Measurements from ENCODE around the gene SPSB3. TPM values are rescaled to one million over a fixed set of nuclear protein-coding genes. Genes with fewer than 3 reads are reported as not detected.
A peak's percentile ranks its signal among the peaks of the same experiment; 100 is the strongest.
"Not testable (repeated sequence)": the region's sequence is repeated elsewhere in the genome, so short reads cannot be mapped to it uniquely, and the experiment has no call there.

SPSB3 gene
- total RNA-seq, 2 donors from 2014 or later: 25.9 to 27.7 TPM

DNA sequence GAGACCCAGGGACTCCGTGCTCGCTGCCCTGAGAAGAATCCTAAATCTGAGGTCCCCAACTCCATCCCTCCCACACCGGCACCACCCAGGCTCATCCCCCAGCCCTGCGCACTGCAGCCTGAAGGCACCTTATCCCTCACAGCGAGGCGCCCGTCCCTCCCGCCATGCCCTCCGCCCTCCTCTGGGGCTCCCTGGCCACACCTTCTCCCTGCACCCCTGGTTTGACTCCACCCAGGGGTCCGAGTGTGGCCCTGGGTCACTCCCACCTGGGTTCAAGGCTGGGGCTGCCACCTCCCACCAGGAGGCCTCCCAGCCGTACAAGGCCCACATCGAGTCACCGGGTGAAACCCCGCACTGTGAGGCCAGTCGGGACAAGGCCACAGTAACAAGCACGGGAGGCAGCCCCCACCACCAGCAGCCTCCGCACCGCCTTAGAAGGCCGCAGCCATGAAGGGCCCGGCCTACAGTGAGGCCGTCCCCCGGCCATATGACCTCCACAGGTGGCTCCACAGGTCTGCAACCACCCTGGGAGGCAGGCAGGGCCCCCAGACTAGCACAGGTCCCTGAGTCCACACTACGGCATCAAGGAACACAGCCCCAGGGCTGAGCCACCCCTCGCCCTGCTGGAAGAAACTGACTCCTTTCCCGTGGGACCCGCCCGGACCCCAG is 36.0 kb upstream of the SPSB3 start:
- DNase-seq (no peak), ATAC-seq (peak in 1 of 2 donors; percentile 6)
- intact Hi-C loops (cut with DNase I): no loop called here

DNA sequence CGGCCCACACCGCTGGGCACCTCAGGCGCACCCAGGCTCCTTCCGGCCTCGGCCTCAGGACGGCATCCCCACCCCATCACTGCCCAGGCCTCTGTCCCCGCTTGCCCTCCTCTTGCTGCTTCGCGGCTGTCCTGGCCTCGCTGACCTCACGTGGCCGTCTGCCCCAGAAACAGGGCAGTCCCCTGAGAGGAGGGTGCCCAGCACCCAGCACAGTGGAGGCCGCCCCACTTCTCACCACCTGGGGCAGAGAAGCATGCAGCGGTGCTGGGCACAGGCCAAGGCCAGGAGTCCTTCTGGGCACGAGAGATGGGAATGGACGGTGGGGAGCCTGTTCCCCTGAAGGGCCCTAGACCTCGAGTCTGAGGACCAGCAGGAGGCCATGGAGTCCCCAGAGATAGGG is 35.3 kb upstream of the SPSB3 start:
- intact Hi-C loops (cut with DNase I): no loop called here
- DNase-seq (no peak), ATAC-seq (no peak)

DNA sequence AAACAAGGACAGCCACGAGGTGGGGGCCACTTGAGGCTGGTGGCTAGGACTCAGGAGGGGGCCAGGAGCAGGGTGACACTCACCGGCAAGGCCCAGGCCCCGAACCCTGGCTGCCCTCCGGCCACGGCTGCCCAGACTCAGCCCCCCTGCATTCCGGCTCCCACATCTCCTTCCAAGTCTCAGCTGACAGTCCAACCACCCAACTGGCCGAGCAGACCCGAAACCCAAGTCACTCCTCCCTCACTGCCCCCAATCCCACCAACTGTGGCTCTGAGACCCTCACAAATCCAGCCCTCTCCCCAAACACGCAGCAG is 34.9 kb upstream of the SPSB3 start:
- DNase-seq: no peak
- no peak for ATAC-seq
- intact Hi-C loops (cut with DNase I): no loop called here

DNA sequence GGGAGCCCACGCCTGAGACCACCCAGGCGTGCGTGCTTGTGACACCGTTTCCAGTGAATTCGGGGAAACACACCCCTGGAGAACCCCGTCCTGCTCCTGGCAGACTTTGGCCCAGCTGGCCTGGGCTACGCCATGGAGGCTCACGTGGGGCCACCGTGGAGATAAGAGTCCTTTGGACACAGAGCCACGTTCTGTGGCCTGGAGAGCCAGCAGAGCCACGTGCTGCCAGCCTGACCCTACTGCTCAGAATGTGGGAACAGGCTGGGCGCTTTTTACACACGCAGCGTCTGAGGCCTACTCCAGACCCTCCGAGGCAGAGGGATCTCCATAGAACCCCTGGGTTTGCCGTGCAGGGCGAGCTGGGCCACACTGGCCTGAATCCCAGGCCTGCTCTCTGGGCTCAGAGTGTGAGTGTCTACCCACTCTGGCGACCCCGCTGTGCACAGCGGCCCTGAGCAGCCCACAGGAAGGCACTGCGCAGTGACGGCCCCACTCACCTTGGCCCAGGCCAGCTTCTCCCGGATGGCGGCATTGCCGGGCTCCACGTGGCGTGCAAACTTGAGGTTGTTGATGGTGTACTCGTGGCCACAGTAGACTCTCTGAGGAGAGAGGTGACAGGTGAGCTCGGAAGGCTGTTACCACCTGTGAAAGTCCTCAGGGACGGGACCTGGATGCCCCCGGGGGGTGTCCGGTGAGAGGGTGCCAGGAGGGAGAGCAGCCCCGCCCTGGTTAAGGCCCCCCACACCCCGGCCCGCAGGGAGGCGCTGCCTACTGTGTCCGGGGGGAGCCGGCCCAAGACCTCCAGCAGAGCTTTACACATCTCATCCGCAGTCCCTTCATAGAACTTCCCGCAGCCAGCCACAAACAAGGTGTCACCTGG is 34.3 kb upstream of the SPSB3 start:
- intact Hi-C loops (cut with DNase I): no loop called here
- DNase-seq: no peak

DNA sequence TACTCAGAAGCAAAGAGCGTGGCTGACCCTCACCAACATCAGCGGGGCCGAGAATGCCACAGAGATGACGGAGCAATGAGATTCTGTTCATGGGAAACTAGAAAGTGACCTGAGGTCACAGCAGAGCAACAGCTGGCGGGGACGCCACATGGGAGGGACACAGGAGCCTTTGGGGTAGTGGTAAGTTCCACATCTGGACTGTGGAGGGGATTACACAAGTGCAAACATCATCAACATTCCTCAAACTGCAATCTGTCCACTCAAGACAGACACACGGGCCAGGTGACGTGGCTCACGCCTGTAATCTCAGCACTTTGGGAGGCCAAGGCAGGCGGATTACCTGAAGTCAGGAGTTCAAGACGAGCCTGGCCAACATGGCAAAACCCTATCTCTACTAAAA is 33.1 kb upstream of the SPSB3 start:
- no peak for DNase-seq
- no peak for ATAC-seq
- intact Hi-C loops (cut with DNase I): no loop called here

More for the DNA sequence above, 34.3 kb upstream of the SPSB3 start:
- ATAC-seq: no peak

- intact Hi-C loops (cut with DNase I): no loop called here
- DNase-seq: peak; percentile 71
- peak; percentile 90 to 95 for ATAC-seq
Measured at GRCh38 chr16:1812732-1813163, 30.4 kb upstream of the SPSB3 start.

- intact Hi-C loops (cut with DNase I): no loop called here
- ATAC-seq: no peak
- DNase-seq: no peak
Measured at GRCh38 chr16:1810536-1810935, 28.2 kb upstream of the SPSB3 start.

DNA sequence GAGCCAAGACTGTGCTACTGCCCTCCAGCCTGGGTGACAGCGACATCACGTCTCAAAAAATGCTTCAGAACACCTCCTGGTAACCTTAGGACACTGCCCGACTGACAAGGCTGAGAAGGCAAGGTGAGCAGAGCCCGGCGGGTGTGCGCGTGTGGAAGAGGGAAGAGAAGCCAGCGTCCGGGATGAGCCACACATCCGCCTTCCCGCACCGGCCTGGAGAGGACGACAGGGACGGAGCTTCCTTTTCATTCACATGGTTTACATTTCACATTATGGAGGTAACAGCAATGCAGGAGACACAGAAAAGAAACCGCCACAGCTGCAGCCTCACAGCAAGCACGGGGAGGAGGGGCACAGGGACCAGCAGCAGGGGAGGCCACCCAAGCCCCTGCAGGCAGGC is 27.7 kb upstream of the SPSB3 start:
- intact Hi-C loops (cut with DNase I): no loop called here
- ATAC-seq: no peak
- DNase-seq: no peak

DNA sequence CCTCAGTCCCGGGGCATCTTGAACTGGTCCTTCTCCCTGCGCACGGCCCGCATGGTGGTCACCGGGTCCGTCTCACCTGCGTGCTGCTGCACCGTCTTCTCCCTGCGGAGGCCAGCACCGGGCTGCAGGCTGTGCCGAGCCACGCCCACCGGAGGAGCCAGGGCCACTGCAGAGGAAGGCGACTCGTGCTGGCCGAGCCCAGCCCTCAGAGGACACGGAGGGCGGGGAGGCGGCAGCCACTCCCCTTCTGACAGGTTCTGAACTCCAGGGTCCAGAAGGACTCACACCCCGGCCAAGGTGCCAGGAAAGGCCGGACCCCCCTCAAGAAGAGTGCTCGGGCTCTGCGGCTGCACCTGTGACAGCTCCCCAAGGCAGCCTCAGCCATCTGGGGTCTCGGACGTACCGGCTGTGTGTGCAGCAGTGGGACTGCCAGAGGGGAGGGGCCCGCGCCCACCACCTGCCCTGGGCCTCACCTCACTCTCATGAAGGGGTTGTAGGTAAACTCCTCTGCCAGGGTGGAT is 27.0 kb upstream of the SPSB3 start:
- intact Hi-C loops (cut with DNase I): no loop called here
- ATAC-seq: no peak
- DNase-seq: peak; percentile 14

DNA sequence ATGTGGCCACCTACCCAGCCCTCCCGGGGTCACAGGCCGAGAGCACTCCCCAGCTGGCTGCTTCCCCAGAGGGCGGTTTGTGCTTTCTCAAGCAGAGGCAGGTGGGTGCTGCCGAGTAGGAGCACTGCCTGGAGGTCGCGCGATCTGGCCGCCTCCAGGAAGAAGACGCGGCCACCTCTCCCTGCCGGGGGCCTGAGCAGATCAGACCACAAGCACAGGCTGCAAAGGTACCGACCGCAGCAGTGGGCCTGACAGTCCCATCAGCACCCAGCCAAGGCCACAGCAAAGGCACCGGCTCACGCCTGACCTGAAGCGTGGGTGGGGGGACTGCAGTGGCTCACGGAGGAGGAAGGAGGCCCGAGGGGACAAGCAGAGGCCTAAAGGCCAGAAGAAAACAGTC is 26.3 kb upstream of the SPSB3 start:
- intact Hi-C loops (cut with DNase I): no loop called here
- no peak for DNase-seq
- ATAC-seq: no peak

- no peak for ATAC-seq
- DNase-seq: peak; percentile 12
- intact Hi-C loops (cut with DNase I): no loop called here
Measured at GRCh38 chr16:1807626-1808025, 25.3 kb upstream of the SPSB3 start.

GRCh38 chr16:1800701-1801100 is 18.3 kb upstream of the SPSB3 start:
- DNase-seq (no peak), ATAC-seq (no peak)
- intact Hi-C loops (cut with DNase I): no loop called here

GRCh38 chr16:1799263-1799662 is 16.9 kb upstream of the SPSB3 start:
- DNase-seq; intact Hi-C loops (cut with DNase I); ATAC-seq: not testable (repeated sequence)

- ATAC-seq (no peak), DNase-seq (peak; percentile 8)
- intact Hi-C loops (cut with DNase I): no loop called here
Measured at GRCh38 chr16:1794908-1795666, 12.7 kb upstream of the SPSB3 start.

DNA sequence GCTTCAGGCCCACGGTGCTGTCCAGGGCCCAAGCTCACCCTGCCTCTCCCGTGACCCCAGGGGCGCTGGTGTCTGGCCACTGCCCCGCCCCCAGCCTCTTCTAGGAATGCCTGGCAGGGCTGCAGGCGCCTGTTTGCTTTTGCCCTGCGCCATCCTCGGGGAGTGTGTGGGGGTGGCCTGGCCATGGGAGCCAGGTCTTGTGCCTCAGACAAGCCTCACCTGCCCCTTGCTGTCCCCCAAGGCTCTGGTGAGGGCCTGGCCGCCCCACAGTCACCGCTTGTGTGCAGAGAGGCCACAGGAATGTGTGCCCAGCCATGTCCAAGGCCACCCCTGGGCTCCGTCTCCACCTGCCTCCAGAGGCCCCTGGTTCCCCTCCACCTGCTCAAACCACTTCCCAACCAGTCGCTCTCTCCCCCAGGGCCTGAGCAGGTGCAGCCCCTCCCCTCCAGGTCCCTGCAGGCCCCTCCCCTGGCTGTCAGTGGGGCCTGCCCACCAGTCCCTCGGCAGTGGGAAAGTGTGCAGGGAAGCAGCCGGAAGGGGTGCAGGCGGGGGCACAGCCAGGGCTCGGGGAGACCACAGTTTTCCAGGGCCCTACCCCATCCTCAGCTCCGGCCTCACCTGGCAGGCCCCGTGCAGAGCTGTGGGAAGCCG is 12.0 kb upstream of the SPSB3 start:
- intact Hi-C loops (cut with DNase I): no loop called here
- ATAC-seq (peak; percentile 3 to 7), DNase-seq (peak; percentile 16)

DNA sequence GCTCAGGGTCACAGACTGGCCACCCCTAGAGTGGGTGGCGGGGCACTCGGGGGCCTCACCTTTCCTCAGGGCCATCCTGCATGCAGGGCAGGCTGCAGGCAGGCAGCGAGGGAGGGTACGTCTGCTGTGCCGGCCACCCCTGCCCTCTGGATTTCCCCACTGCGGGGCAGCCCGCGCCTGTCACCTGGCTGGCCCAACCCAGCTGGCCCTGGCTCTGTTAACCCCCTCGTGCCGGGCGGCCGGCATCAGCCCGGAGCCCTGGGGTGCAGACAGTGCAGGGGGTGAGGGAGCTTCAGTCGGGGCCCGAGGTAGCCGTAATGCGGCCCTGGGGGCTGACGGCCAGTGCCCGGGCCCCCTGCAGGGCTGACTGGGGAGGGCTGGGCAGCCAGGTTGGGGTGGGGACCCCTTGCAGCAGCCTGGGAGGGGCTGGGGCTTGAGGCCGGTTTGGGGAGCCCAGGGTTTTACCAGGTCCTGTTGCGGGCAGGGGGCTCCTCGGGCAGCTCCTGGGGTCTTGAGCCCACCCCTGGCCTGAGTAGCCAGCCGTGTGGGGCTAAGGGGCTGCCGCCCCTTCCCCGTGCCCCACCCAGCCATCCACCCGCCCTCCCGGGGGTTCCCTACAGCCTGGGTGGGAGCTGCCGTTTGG is 11.3 kb upstream of the SPSB3 start, which contains the start of gene IGFALS:
TSS of gene IGFALS (minus strand) at position 128 of the 643 bp plus-strand sequence. CDS start at position 75, 53 bp downstream.
- ATAC-seq: peak; percentile 4 to 5
- intact Hi-C loops (cut with DNase I): no loop called here
- peak; percentile 12 for DNase-seq

- DNase-seq: peak; percentile 14
- intact Hi-C loops (cut with DNase I): no loop called here
- ATAC-seq: no peak
Measured at GRCh38 chr16:1792836-1793577, 10.6 kb upstream of the SPSB3 start.

All from left cardiac atrium (tissue), 4 donors.